GM12878 (cell line): ENCODE measurements around the gene ANAPC2. TPM values are rescaled to one million over a fixed set of nuclear protein-coding genes. Genes with fewer than 3 reads are reported as not detected.

ENCODE experiments used
- ATF2 ChIP-seq: IDR thresholded peaks from 2 replicates; pipeline ENCODE4 v1.6.1; 2012; ENCODE audit warnings: low read length, inconsistent platforms
- BCLAF1 ChIP-seq: fragments of 450-650 bp; IDR thresholded peaks from 2 replicates; pipeline ENCODE4 v1.6.1; 2017; ENCODE audit warnings: antibody characterized with exemption, mild to moderate bottlenecking, moderate library complexity
- DPF2 ChIP-seq: fragments of 450-650 bp; IDR thresholded peaks from 2 replicates; pipeline ENCODE4 v1.6.1; 2017; ENCODE audit warnings: mild to moderate bottlenecking
- E2F8 ChIP-seq: fragments of 450-650 bp; IDR thresholded peaks from 2 replicates; pipeline ENCODE4 v1.6.1; 2018; ENCODE audit warnings: mild to moderate bottlenecking, low read depth, moderate library complexity; ENCODE audit not compliant: partially characterized antibody
- E4F1 ChIP-seq: fragments of 450-650 bp; IDR thresholded peaks from 2 replicates; pipeline ENCODE4 v1.6.1; 2018; ENCODE audit warnings: borderline replicate concordance, mild to moderate bottlenecking; ENCODE audit not compliant: partially characterized antibody
- KAT2A ChIP-seq: conservative IDR thresholded peaks from 2 replicates; pipeline ENCODE4 v1.6.1; 2011; ENCODE audit warnings: low read depth, low read length; ENCODE audit not compliant: control insufficient read depth
- KLF5 ChIP-seq: fragments of 450-650 bp; IDR thresholded peaks from 2 replicates; pipeline ENCODE4 v1.6.1; 2014; ENCODE audit warnings: mild to moderate bottlenecking; ENCODE audit not compliant: partially characterized antibody
- NKRF ChIP-seq: fragments of 450-650 bp; conservative IDR thresholded peaks from 2 replicates; pipeline ENCODE4 v1.6.1; 2017; ENCODE audit warnings: mild to moderate bottlenecking, moderate library complexity
- PBX3 ChIP-seq: IDR thresholded peaks from 2 replicates; pipeline ENCODE4 v1.6.1; 2011; ENCODE audit warnings: mild to moderate bottlenecking, low read depth, low read length, moderate library complexity; ENCODE audit not compliant: insufficient replicate concordance
- RAD51 ChIP-seq: fragments of 450-650 bp; IDR thresholded peaks from 2 replicates; pipeline ENCODE4 v1.6.1; 2016; ENCODE audit warnings: moderate library complexity, mild to moderate bottlenecking, inconsistent platforms
- SPI1 ChIP-seq: IDR thresholded peaks from 2 replicates; pipeline ENCODE4 v1.6.1; 2011; ENCODE audit warnings: low read depth, mild to moderate bottlenecking, low read length, moderate library complexity, borderline replicate concordance; ENCODE audit not compliant: insufficient read depth
- WRNIP1 ChIP-seq: IDR thresholded peaks from 2 replicates; pipeline ENCODE4 v1.6.1; 2011; ENCODE audit warnings: low read depth, low read length, improper control_type of control experiment, borderline replicate concordance
- ZNF217 ChIP-seq: fragments of 450-650 bp; IDR thresholded peaks from 2 replicates; pipeline ENCODE4 v1.6.1; 2017; ENCODE audit warnings: antibody characterized with exemption, mild to moderate bottlenecking
- polyA plus RNA-seq, 11 experiments: library from polyadenylated mRNA; depleted of rRNA in 4 of 11; unstranded in 6 of 11; stranded (reverse) in 5 of 11; fragments of >200 nt; fragmentation: Nextera tagmentation in 4 of 11; fragmentation: Illumina TruSeq in 1 of 11; extraction: Ambion mirVana in 4 of 11; extraction: Trizol in 1 of 11; gene quantifications; 1 replicate in 1 of 11; 2 replicates in 10 of 11; pipeline versions ENCODE4 v1.2.1 to v1.2.3, GENCODE V29; 2011 to 2016; ENCODE audit warnings: inconsistent platforms in 2 of 11, missing spikeins in 2 of 11, low read depth in 1 of 11
- total RNA-seq, 4 experiments: library from RNA; depleted of rRNA in 3 of 4; stranded (reverse); fragments of >200 nt in 3 of 4; fragmentation: Illumina TruSeq in 1 of 4; extraction: Trizol in 1 of 4; gene quantifications; 2 replicates each; pipeline versions ENCODE4 v1.2.1 to v1.2.3, GENCODE V29; 2013 to 2021

Gene ANAPC2
- total and polyA plus RNA-seq, 10 of the 15 experiments (the other 5 are each of a cell fraction or from before 2014, with no cell fraction given): 0.03 to 65.2 (median 20.5) TPM

GRCh38 chr9:137200311-137201204 lies 12.2 kb upstream of the ANAPC2 start, which contains the start of gene TPRN (continued):
- TF ChIP-seq PBX3 (peak; percentile 48), NKRF (peak; percentile 92), KLF5 (peak; percentile 45), ZNF217 (peak; percentile 49; the same call in 1 of the 2 replicates), ATF2 (no peak), RAD51 (peak; percentile 44; the same call in 1 of the 2 replicates), BCLAF1 (no peak), KAT2A (no peak), E4F1 (peak; percentile 82), SPI1 (peak; percentile 60; the same call in 1 of the 2 replicates), WRNIP1 (no peak), DPF2 (peak; percentile 77), E2F8 (no peak)
